PC-3 (cell line): ENCODE results near the gene METAP1.

Experiments
- CTCF ChIP-seq: fragments of 300-600 bp; sonication (generic); conservative IDR thresholded peaks from 2 replicates; pipeline ENCODE4 v1.5.1; 2017; ENCODE audit warnings: antibody characterized with exemption, low read depth, mild to moderate bottlenecking, low read length
- EZH2 ChIP-seq: fragments of 300-600 bp; sonication (generic); IDR thresholded peaks from one replicate; pipeline ENCODE4 v1.6.1; 2017; ENCODE audit warnings: antibody characterized with exemption, mild to moderate bottlenecking, low read length; ENCODE audit not compliant: unreplicated experiment
- EZH2phosphoT487 ChIP-seq: fragments of 300-600 bp; sonication (generic); IDR thresholded peaks from 2 replicates; pipeline ENCODE4 v1.6.1; 2018; ENCODE audit warnings: mild to moderate bottlenecking, antibody characterized with exemption, low read length, borderline replicate concordance

- TF ChIP-seq CTCF (no peak), EZH2phosphoT487 (no peak), EZH2 (no peak)
Measured at GRCh38 chr4:98987720-98988119, 7.8 kb upstream of the METAP1 start.
